Measurements from ENCODE around the gene KIF15. TPM values are rescaled to one million over a fixed set of nuclear protein-coding genes. Genes with fewer than 3 reads are reported as not detected.

The KIF15 gene
- total RNA-seq, 4 donors from 2014 or later = 1.1 to 4.8 (median 2.1) TPM

- TF ChIP-seq CTCF (IDR thresholded peaks at IDR 0.05) = no peak
- no peak for TF ChIP-seq EP300 (IDR thresholded peaks at IDR 0.05)
- TF ChIP-seq POLR2AphosphoS5 (IDR thresholded peaks at IDR 0.05) = peak in 1 of 3 donors; percentile 90
- no peak for TF ChIP-seq POLR2A (IDR thresholded peaks at IDR 0.05)
- H3K36me3 ChIP-seq = peaks cover 35% of the 10 kb centered on the region
- peak within 1 kb of the TSS; percentile 72 for H3K4me3 ChIP-seq
- peaks cover 16% of the 10 kb centered on the region for H3K4me1 ChIP-seq
- DNase-seq (ENCODE audit: low spot score in 2 of 2) = peak; percentile 96
- H3K9me3 ChIP-seq = peaks cover 53% of the 10 kb centered on the region
- H3K27me3 ChIP-seq = no peaks in the 10 kb centered on the region
- under 1% methylated on average over 27 of the region's 46 CpGs for WGBS
- H3K27ac ChIP-seq = no peak within 1 kb of the TSS
Measured at GRCh38 chr3:44729384-44729910, 32.1 kb upstream of the KIF15 start, which contains the start of gene ZNF501. ZNF501 (plus strand) TSS chr3:44729635; CDS start chr3:44734422, 4,787 bp downstream.

- no peak for TF ChIP-seq POLR2AphosphoS5 (IDR thresholded peaks at IDR 0.05)
- no peak for TF ChIP-seq CTCF (IDR thresholded peaks at IDR 0.05)
- no peak for TF ChIP-seq POLR2A (IDR thresholded peaks at IDR 0.05)
- no peak for TF ChIP-seq EP300 (IDR thresholded peaks at IDR 0.05)
- Histone ChIP-seq H3K27me3 (no peaks in the 10 kb centered on the region), H3K36me3 (peaks cover 40% of the 10 kb centered on the region), H3K9me3 (peaks cover 62% of the 10 kb centered on the region), H3K4me1 (peaks cover 8% of the 10 kb centered on the region), H3K4me3 (no peak overlapping the region), H3K27ac (no peak overlapping the region)
- no peak for DNase-seq (ENCODE audit: low spot score in 2 of 2)
- 92% methylated on average over 3 of the region's 3 CpGs for WGBS
Measured at GRCh38 chr3:44734646-44735168, 26.9 kb upstream of the KIF15 start.

GRCh38 chr3:44761101-44761423 is 532 bp upstream of the KIF15 start:
- Histone ChIP-seq H3K4me1 (peaks cover 14% of the 10 kb centered on the region), H3K4me3 (peak overlapping the region; percentile 59), H3K27ac (peak overlapping the region; percentile 7), H3K27me3 (no peaks in the 10 kb centered on the region), H3K9me3 (no peaks in the 10 kb centered on the region), H3K36me3 (no peaks in the 10 kb centered on the region)
- 8% methylated on average over 9 of the region's 15 CpGs for WGBS
- TF ChIP-seq POLR2AphosphoS5 (IDR thresholded peaks at IDR 0.05) (no peak), POLR2A (IDR thresholded peaks at IDR 0.05) (no peak), EP300 (IDR thresholded peaks at IDR 0.05) (no peak), CTCF (IDR thresholded peaks at IDR 0.05) (no peak)
- DNase-seq (ENCODE audit: low spot score in 2 of 2) = no peak

- DNase-seq (ENCODE audit: low spot score in 2 of 2) = no peak
- H3K4me3 ChIP-seq = peak overlapping the region; percentile 59
- TF ChIP-seq POLR2AphosphoS5 (IDR thresholded peaks at IDR 0.05) (no peak), CTCF (IDR thresholded peaks at IDR 0.05) (no peak), EP300 (IDR thresholded peaks at IDR 0.05) (no peak), POLR2A (IDR thresholded peaks at IDR 0.05) (no peak)
- H3K9me3 ChIP-seq = no peaks in the 10 kb centered on the region
- WGBS = 3% methylated on average over 9 of the region's 9 CpGs
- no peaks in the 10 kb centered on the region for H3K36me3 ChIP-seq
- no peak overlapping the region for H3K27ac ChIP-seq
- H3K4me1 ChIP-seq = peaks cover 14% of the 10 kb centered on the region
- no peaks in the 10 kb centered on the region for H3K27me3 ChIP-seq
Measured at GRCh38 chr3:44762170-44762677, 630 bp downstream of the KIF15 start.

- no peaks in the 10 kb centered on the region for H3K9me3 ChIP-seq
- DNase-seq (ENCODE audit: low spot score in 2 of 2) = no peak
- H3K4me1 ChIP-seq = peaks cover 14% of the 10 kb centered on the region
- 36% methylated on average over 5 of the region's 5 CpGs for WGBS
- no peaks in the 10 kb centered on the region for H3K27me3 ChIP-seq
- H3K4me3 ChIP-seq = no peak overlapping the region
- no peaks in the 10 kb centered on the region for H3K36me3 ChIP-seq
- H3K27ac ChIP-seq = no peak overlapping the region
- no peak for TF ChIP-seq POLR2AphosphoS5 (IDR thresholded peaks at IDR 0.05)
- no peak for TF ChIP-seq POLR2A (IDR thresholded peaks at IDR 0.05)
Measured at GRCh38 chr3:44762690-44763089, 1.1 kb downstream of the KIF15 start.

Data from suprapubic skin (tissue), 4 donors.